GM23338 (cell line): Measurements from ENCODE around the gene PSMA7. TPM values are rescaled to one million over a fixed set of nuclear protein-coding genes. Genes with fewer than 3 reads are reported as not detected.

ENCODE experiments used
- ATAC-seq: fragments of 200-7000 bp; cut with Tn5 transposase; 3 replicates; pipeline ENCODE4 v1.9.1; 2020
- DNase-seq: peaks from one replicate; pipeline ENCODE4 v3.0.0-alpha.2; 2015; ENCODE audit warnings: low spot score
- H2AFZ ChIP-seq: fragments of 200-600 bp; sonication (generic); 2 replicates; pipeline ENCODE4 v1.8.0; 2016; ENCODE audit warnings: antibody characterized with exemption, mild to moderate bottlenecking, moderate library complexity
- H3F3A ChIP-seq: fragments of 200-600 bp; sonication (generic); replicated peaks from 2 replicates; pipeline ENCODE4 v1.8.0; 2017; ENCODE audit warnings: antibody characterized with exemption, mixed run types, low read depth
- H3K27ac ChIP-seq: fragments of 200-600 bp; sonication (generic); 2 replicates; pipeline ENCODE4 v1.6.1; 2016; ENCODE audit warnings: low read depth
- H3K27me3 ChIP-seq: fragments of 200-600 bp; sonication (generic); 2 replicates; pipeline ENCODE4 v1.8.0; 2016; ENCODE audit warnings: mild to moderate bottlenecking, mixed run types, moderate library complexity; ENCODE audit not compliant: insufficient read depth
- H3K36me3 ChIP-seq: fragments of 200-600 bp; sonication (generic); 2 replicates; pipeline ENCODE4 v1.8.0; 2016; ENCODE audit warnings: mild to moderate bottlenecking; ENCODE audit not compliant: insufficient read depth
- H3K4me1 ChIP-seq: fragments of 200-600 bp; sonication (generic); 2 replicates; pipeline ENCODE4 v1.8.0; 2016; ENCODE audit warnings: mild to moderate bottlenecking, moderate library complexity; ENCODE audit not compliant: insufficient read depth
- H3K4me2 ChIP-seq: fragments of 200-600 bp; sonication (generic); 2 replicates; pipeline ENCODE4 v1.7.1; 2017; ENCODE audit warnings: mixed run types
- H3K4me3 ChIP-seq: fragments of 200-600 bp; sonication (generic); 2 replicates; pipeline ENCODE4 v1.6.1; 2016; ENCODE audit warnings: mixed run types
- H3K79me2 ChIP-seq: fragments of 200-600 bp; sonication (generic); replicated peaks from 2 replicates; pipeline ENCODE4 v1.8.0; 2017; ENCODE audit warnings: mild to moderate bottlenecking; ENCODE audit not compliant: insufficient read depth
- H3K9me2 ChIP-seq: fragments of 200-600 bp; sonication (generic); 2 replicates; pipeline ENCODE4 v1.8.0; 2017; ENCODE audit not compliant: insufficient read depth
- H4K20me1 ChIP-seq: fragments of 200-600 bp; sonication (generic); replicated peaks from 2 replicates; pipeline ENCODE4 v1.8.0; 2017; ENCODE audit warnings: mild to moderate bottlenecking; ENCODE audit not compliant: insufficient read depth
- H3K27ac Mint-ChIP-seq: 2 replicates; pipeline ENCODE4 v1.8.0; 2020; ENCODE audit warnings: inconsistent platforms, mild to moderate bottlenecking, moderate library complexity, mixed read lengths
- H3K27me3 Mint-ChIP-seq: 3 replicates; pipeline ENCODE4 v1.8.0; 2022; ENCODE audit warnings: low read depth, mild to moderate bottlenecking, moderate library complexity, mixed read lengths, inconsistent platforms; ENCODE audit not compliant: insufficient read depth, poor library complexity
- H3K36me3 Mint-ChIP-seq: 3 replicates; pipeline ENCODE4 v1.8.0; 2021; ENCODE audit warnings: low read depth, mild to moderate bottlenecking, inconsistent platforms, moderate library complexity, mixed read lengths
- H3K4me1 Mint-ChIP-seq: 3 replicates; pipeline ENCODE4 v1.8.0; 2020; ENCODE audit warnings: mild to moderate bottlenecking, inconsistent platforms, mixed read lengths
- H3K4me3 Mint-ChIP-seq: 3 replicates; pipeline ENCODE4 v1.8.0; 2021; ENCODE audit warnings: moderate library complexity, mild to moderate bottlenecking, inconsistent platforms, mixed read lengths
- H3K9me3 Mint-ChIP-seq: 3 replicates; pipeline ENCODE4 v1.8.0; 2020; ENCODE audit warnings: moderate library complexity, mild to moderate bottlenecking, inconsistent platforms, mixed read lengths
- CREB1 ChIP-seq: fragments of 250-450 bp; sonication (Bioruptor Pico); IDR thresholded peaks from 2 replicates; pipeline ENCODE4 v1.5.0; 2020; ENCODE audit warnings: low read depth, mild to moderate bottlenecking, moderate library complexity
- EZH2 ChIP-seq: fragments of 200-600 bp; sonication (generic); IDR thresholded peaks from one replicate; pipeline ENCODE4 v1.8.0; 2017; ENCODE audit warnings: antibody characterized with exemption, mild to moderate bottlenecking, low read depth; ENCODE audit not compliant: unreplicated experiment
- EZH2phosphoT487 ChIP-seq: fragments of 200-600 bp; sonication (generic); IDR thresholded peaks from one replicate; pipeline ENCODE4 v1.8.1; 2018; ENCODE audit warnings: antibody characterized with exemption; ENCODE audit not compliant: unreplicated experiment
- JUNB ChIP-seq: IDR thresholded peaks from one replicate; pipeline ENCODE4 v1.6.1; 2016; ENCODE audit warnings: antibody characterized with exemption; ENCODE audit not compliant: unreplicated experiment
- NANOG ChIP-seq: IDR thresholded peaks from 2 replicates; pipeline ENCODE4 v1.6.1; 2016; ENCODE audit warnings: antibody characterized with exemption, borderline replicate concordance
- POLR2AphosphoS5 ChIP-seq: IDR thresholded peaks from 2 replicates; pipeline ENCODE4 v1.6.1; 2016; ENCODE audit warnings: antibody characterized with exemption, low read depth
- STAT1 ChIP-seq: IDR thresholded peaks from one replicate; pipeline ENCODE4 v1.6.1; 2016; ENCODE audit warnings: antibody characterized with exemption; ENCODE audit not compliant: unreplicated experiment
- ZNF114 ChIP-seq: fragments of 250-450 bp; sonication (Bioruptor Pico); IDR thresholded peaks from 2 replicates; pipeline ENCODE4 v1.5.0; 2020; ENCODE audit warnings: mild to moderate bottlenecking, moderate library complexity
- ZNF331 ChIP-seq: fragments of 250-450 bp; sonication (Bioruptor Pico); IDR thresholded peaks from 2 replicates; pipeline ENCODE4 v1.5.0; 2020; ENCODE audit warnings: low read depth, mild to moderate bottlenecking, moderate library complexity
- polyA plus RNA-seq: library from polyadenylated mRNA; unstranded; fragments of >200 nt; fragmentation: Nextera tagmentation; extraction: Ambion mirVana; gene quantifications from 2 replicates; pipeline ENCODE4 v1.2.1, GENCODE V29; 2016
- total RNA-seq: library from RNA; depleted of rRNA; stranded (reverse); fragments of >200 nt; shearing (Covaris generic); gene quantifications from 2 replicates; pipeline ENCODE4 v1.2.3, GENCODE V29; 2014
- TF ChIP-seq, protein P1 (sequence below), 2 experiments: fragments of 200-600 bp in 1 of 2; sonication (generic) in 1 of 2; conservative IDR thresholded peaks; 2 replicates each; pipeline versions ENCODE4 v1.5.1 to v1.6.1; 2016 to 2017; ENCODE audit warnings: antibody characterized with exemption in 2 of 2, low read depth in 2 of 2, mild to moderate bottlenecking in 2 of 2, moderate library complexity in 1 of 2
- TF ChIP-seq, protein P2 (sequence below): fragments of 250-450 bp; sonication (Bioruptor Pico); IDR thresholded peaks from 2 replicates; pipeline ENCODE4 v1.5.0; 2020; ENCODE audit warnings: mild to moderate bottlenecking, moderate library complexity
- TF ChIP-seq, protein P3 (sequence below): IDR thresholded peaks from 2 replicates; pipeline ENCODE4 v1.6.1; 2016; ENCODE audit warnings: antibody characterized with exemption
- TF ChIP-seq, protein P4 (sequence below): IDR thresholded peaks from one replicate; pipeline ENCODE4 v1.6.1; 2018; ENCODE audit warnings: antibody characterized with exemption; ENCODE audit not compliant: unreplicated experiment

The PSMA7 gene
- total and polyA plus RNA-seq, 2 experiments from 2014 or later = 357 to 628 TPM

DNA sequence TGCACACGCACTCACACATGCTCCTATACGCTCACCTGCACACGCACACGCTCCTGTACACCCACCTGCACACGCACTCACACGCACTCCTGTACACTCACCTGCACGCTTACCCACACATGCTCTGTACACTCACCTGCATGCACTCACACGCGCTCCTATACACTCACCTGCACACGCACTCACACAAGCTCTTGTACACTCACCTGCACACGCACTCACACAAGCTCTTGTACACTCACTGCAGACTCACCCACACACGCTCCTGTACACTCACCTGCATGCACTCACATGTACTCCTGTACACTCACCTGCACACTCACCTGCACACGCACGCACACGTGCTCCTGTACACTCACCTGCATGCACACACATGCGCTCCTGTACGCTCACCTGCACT, 55.6 kb downstream of the PSMA7 start:
- ATAC-seq (no peak), DNase-seq (no peak)
- Mint-ChIP-seq H3K27ac (no peak overlapping the region), H3K27me3 (peaks cover 5% of the 10 kb centered on the region), H3K36me3 (no peaks in the 10 kb centered on the region; the same call in 2 of the 3 replicates), H3K4me3 (no peak overlapping the region), H3K4me1 (no peaks in the 10 kb centered on the region), H3K9me3 (no peaks in the 10 kb centered on the region)
- no peak overlapping the region for H2AFZ ChIP-seq
- H3K4me2 ChIP-seq = no peak overlapping the region
- no peaks in the 10 kb centered on the region for H3K9me2 ChIP-seq
- H3K27me3 ChIP-seq = no peaks in the 10 kb centered on the region
- H3K27ac ChIP-seq = no peak overlapping the region
- H3K4me3 ChIP-seq = no peak overlapping the region
- TF ChIP-seq EZH2phosphoT487 (no peak), POLR2AphosphoS5 (no peak), ZNF114 (CRISPR knock-in tag) (no peak), EZH2 (no peak), NANOG (no peak), CREB1 (CRISPR knock-in tag) (no peak), STAT1 (no peak), JUNB (no peak), ZNF331 (CRISPR knock-in tag) (no peak)
- TF ChIP-seq, protein P1, sequence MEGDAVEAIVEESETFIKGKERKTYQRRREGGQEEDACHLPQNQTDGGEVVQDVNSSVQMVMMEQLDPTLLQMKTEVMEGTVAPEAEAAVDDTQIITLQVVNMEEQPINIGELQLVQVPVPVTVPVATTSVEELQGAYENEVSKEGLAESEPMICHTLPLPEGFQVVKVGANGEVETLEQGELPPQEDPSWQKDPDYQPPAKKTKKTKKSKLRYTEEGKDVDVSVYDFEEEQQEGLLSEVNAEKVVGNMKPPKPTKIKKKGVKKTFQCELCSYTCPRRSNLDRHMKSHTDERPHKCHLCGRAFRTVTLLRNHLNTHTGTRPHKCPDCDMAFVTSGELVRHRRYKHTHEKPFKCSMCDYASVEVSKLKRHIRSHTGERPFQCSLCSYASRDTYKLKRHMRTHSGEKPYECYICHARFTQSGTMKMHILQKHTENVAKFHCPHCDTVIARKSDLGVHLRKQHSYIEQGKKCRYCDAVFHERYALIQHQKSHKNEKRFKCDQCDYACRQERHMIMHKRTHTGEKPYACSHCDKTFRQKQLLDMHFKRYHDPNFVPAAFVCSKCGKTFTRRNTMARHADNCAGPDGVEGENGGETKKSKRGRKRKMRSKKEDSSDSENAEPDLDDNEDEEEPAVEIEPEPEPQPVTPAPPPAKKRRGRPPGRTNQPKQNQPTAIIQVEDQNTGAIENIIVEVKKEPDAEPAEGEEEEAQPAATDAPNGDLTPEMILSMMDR (conservative IDR thresholded peaks at IDR 0.05; ENCODE audit: low read depth in 2 of 2) = no peak
- TF ChIP-seq, protein P2, sequence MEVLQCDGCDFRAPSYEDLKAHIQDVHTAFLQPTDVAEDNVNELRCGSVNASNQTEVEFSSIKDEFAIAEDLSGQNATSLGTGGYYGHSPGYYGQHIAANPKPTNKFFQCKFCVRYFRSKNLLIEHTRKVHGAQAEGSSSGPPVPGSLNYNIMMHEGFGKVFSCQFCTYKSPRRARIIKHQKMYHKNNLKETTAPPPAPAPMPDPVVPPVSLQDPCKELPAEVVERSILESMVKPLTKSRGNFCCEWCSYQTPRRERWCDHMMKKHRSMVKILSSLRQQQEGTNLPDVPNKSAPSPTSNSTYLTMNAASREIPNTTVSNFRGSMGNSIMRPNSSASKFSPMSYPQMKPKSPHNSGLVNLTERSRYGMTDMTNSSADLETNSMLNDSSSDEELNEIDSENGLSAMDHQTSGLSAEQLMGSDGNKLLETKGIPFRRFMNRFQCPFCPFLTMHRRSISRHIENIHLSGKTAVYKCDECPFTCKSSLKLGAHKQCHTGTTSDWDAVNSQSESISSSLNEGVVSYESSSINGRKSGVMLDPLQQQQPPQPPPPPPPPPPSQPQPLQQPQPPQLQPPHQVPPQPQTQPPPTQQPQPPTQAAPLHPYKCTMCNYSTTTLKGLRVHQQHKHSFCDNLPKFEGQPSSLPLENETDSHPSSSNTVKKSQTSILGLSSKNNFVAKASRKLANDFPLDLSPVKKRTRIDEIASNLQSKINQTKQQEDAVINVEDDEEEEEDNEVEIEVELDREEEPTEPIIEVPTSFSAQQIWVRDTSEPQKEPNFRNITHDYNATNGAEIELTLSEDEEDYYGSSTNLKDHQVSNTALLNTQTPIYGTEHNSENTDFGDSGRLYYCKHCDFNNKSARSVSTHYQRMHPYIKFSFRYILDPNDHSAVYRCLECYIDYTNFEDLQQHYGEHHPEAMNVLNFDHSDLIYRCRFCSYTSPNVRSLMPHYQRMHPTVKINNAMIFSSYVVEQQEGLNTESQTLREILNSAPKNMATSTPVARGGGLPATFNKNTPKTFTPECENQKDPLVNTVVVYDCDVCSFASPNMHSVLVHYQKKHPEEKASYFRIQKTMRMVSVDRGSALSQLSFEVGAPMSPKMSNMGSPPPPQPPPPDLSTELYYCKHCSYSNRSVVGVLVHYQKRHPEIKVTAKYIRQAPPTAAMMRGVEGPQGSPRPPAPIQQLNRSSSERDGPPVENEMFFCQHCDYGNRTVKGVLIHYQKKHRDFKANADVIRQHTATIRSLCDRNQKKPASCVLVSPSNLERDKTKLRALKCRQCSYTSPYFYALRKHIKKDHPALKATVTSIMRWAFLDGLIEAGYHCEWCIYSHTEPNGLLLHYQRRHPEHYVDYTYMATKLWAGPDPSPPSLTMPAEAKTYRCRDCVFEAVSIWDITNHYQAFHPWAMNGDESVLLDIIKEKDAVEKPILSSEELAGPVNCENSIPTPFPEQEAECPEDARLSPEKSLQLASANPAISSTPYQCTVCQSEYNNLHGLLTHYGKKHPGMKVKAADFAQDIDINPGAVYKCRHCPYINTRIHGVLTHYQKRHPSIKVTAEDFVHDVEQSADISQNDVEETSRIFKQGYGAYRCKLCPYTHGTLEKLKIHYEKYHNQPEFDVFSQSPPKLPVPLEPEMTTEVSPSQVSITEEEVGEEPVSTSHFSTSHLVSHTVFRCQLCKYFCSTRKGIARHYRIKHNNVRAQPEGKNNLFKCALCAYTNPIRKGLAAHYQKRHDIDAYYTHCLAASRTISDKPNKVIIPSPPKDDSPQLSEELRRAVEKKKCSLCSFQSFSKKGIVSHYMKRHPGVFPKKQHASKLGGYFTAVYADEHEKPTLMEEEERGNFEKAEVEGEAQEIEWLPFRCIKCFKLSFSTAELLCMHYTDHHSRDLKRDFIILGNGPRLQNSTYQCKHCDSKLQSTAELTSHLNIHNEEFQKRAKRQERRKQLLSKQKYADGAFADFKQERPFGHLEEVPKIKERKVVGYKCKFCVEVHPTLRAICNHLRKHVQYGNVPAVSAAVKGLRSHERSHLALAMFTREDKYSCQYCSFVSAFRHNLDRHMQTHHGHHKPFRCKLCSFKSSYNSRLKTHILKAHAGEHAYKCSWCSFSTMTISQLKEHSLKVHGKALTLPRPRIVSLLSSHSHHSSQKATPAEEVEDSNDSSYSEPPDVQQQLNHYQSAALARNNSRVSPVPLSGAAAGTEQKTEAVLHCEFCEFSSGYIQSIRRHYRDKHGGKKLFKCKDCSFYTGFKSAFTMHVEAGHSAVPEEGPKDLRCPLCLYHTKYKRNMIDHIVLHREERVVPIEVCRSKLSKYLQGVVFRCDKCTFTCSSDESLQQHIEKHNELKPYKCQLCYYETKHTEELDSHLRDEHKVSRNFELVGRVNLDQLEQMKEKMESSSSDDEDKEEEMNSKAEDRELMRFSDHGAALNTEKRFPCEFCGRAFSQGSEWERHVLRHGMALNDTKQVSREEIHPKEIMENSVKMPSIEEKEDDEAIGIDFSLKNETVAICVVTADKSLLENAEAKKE (CRISPR knock-in tag) = no peak
- TF ChIP-seq, protein P3, sequence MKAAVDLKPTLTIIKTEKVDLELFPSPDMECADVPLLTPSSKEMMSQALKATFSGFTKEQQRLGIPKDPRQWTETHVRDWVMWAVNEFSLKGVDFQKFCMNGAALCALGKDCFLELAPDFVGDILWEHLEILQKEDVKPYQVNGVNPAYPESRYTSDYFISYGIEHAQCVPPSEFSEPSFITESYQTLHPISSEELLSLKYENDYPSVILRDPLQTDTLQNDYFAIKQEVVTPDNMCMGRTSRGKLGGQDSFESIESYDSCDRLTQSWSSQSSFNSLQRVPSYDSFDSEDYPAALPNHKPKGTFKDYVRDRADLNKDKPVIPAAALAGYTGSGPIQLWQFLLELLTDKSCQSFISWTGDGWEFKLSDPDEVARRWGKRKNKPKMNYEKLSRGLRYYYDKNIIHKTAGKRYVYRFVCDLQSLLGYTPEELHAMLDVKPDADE = no peak
- TF ChIP-seq, protein P4, sequence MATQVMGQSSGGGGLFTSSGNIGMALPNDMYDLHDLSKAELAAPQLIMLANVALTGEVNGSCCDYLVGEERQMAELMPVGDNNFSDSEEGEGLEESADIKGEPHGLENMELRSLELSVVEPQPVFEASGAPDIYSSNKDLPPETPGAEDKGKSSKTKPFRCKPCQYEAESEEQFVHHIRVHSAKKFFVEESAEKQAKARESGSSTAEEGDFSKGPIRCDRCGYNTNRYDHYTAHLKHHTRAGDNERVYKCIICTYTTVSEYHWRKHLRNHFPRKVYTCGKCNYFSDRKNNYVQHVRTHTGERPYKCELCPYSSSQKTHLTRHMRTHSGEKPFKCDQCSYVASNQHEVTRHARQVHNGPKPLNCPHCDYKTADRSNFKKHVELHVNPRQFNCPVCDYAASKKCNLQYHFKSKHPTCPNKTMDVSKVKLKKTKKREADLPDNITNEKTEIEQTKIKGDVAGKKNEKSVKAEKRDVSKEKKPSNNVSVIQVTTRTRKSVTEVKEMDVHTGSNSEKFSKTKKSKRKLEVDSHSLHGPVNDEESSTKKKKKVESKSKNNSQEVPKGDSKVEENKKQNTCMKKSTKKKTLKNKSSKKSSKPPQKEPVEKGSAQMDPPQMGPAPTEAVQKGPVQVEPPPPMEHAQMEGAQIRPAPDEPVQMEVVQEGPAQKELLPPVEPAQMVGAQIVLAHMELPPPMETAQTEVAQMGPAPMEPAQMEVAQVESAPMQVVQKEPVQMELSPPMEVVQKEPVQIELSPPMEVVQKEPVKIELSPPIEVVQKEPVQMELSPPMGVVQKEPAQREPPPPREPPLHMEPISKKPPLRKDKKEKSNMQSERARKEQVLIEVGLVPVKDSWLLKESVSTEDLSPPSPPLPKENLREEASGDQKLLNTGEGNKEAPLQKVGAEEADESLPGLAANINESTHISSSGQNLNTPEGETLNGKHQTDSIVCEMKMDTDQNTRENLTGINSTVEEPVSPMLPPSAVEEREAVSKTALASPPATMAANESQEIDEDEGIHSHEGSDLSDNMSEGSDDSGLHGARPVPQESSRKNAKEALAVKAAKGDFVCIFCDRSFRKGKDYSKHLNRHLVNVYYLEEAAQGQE = no peak
- no peaks in the 10 kb centered on the region for H4K20me1 ChIP-seq
- H3K4me1 ChIP-seq = no peaks in the 10 kb centered on the region
- no peaks in the 10 kb centered on the region for H3K79me2 ChIP-seq
- H3F3A ChIP-seq = no peaks in the 10 kb centered on the region
- no peaks in the 10 kb centered on the region for H3K36me3 ChIP-seq
